Urinary bladder (tissue), 4 donors: ENCODE results near the gene GMPR. TPM values are rescaled to one million over a fixed set of nuclear protein-coding genes. Genes with fewer than 3 reads are reported as not detected.
A peak's percentile ranks its signal among the peaks of the same experiment; 100 is the strongest.

Experiments used
- DNase-seq: peaks from one replicate; pipeline ENCODE4 v3.0.0-alpha.2; 2015; ENCODE audit errors: extremely low spot score
- H3K27ac ChIP-seq: one replicate; pipeline ENCODE4 v1.5.1; 2013; ENCODE audit warnings: low read depth, mild to moderate bottlenecking, moderate library complexity
- H3K36me3 ChIP-seq: one replicate; pipeline ENCODE4 v1.6.1; 2013; ENCODE audit warnings: mild to moderate bottlenecking, moderate library complexity; ENCODE audit not compliant: insufficient read depth
- H3K4me1 ChIP-seq: one replicate; pipeline ENCODE4 v1.6.1; 2013; ENCODE audit warnings: mild to moderate bottlenecking, moderate library complexity; ENCODE audit not compliant: insufficient read depth
- H3K4me3 ChIP-seq: one replicate; pipeline ENCODE4 v1.5.1; 2013; ENCODE audit warnings: low read depth, low read length
- WGBS: extraction: QIAGEN DNeasy Blood & Tissue Kit; methylation state at CpG from one replicate; pipeline ENCODE4 v1.1.7; 2013; 5-methylcytosine and 5-hydroxymethylcytosine counted together
- polyA plus RNA-seq: library from polyadenylated mRNA; stranded (reverse); fragments of 200-250 nt; gene quantifications from one replicate; pipeline ENCODE4 v1.2.3, GENCODE V29; 2013
- total RNA-seq: library from RNA; depleted of rRNA; stranded (reverse); fragments of >200 nt; gene quantifications from one replicate; pipeline ENCODE4 v1.2.3, GENCODE V29; 2014
- donor health status: healthy with polysubstance abuse.
- donor health status: healthy.

Gene GMPR
- total and polyA plus RNA-seq, 2 donors, result 4.5 to 5.4 TPM

- H3K4me3 ChIP-seq, result no peak overlapping the region
- no peaks in the 10 kb centered on the region for H3K4me1 ChIP-seq
Measured at GRCh38 chr6:16318953-16319720, 80.8 kb downstream of the GMPR start.

GRCh38 chr6:16319813-16320532 is 81.6 kb downstream of the GMPR start:
- DNase-seq, result peak; percentile 47
- Histone ChIP-seq H3K4me1 (no peaks in the 10 kb centered on the region), H3K4me3 (no peak overlapping the region), H3K36me3 (no peaks in the 10 kb centered on the region), H3K27ac (peak overlapping the region; percentile 53)
- 12% methylated on average over 16 of the region's 16 CpGs for WGBS

More at GRCh38 chr6:16318953-16319720, 80.8 kb downstream of the GMPR start:
- no peak for DNase-seq
- WGBS, result 97% methylated on average over 8 of the region's 8 CpGs
- H3K36me3 ChIP-seq, result no peaks in the 10 kb centered on the region
- peak overlapping the region; percentile 12 for H3K27ac ChIP-seq

GRCh38 chr6:16320533-16321340 is 82.3 kb downstream of the GMPR start:
- Histone ChIP-seq H3K36me3 (no peaks in the 10 kb centered on the region), H3K27ac (peak overlapping the region; percentile 53), H3K4me3 (no peak overlapping the region), H3K4me1 (no peaks in the 10 kb centered on the region)
- WGBS, result 66% methylated on average over 21 of the region's 21 CpGs
- DNase-seq, result no peak

- Histone ChIP-seq H3K36me3 (no peaks in the 10 kb centered on the region), H3K4me1 (no peaks in the 10 kb centered on the region), H3K4me3 (no peak overlapping the region), H3K27ac (no peak overlapping the region)
- no peak for DNase-seq
- 88% methylated on average over 7 of the region's 7 CpGs for WGBS
Measured at GRCh38 chr6:16321341-16321710, 82.9 kb downstream of the GMPR start.

- no peak for DNase-seq
- no peak overlapping the region for H3K27ac ChIP-seq
- H3K4me1 ChIP-seq, result no peaks in the 10 kb centered on the region
Measured at GRCh38 chr6:16321826-16322225, 83.4 kb downstream of the GMPR start.

GRCh38 chr6:16322666-16323312 is 84.4 kb downstream of the GMPR start:
- Histone ChIP-seq H3K27ac (no peak overlapping the region), H3K4me3 (no peak overlapping the region), H3K4me1 (no peaks in the 10 kb centered on the region), H3K36me3 (peaks cover 3% of the 10 kb centered on the region)
- 43% methylated on average over 11 of the region's 11 CpGs for WGBS
- DNase-seq, result no peak

More at GRCh38 chr6:16321826-16322225, 83.4 kb downstream of the GMPR start:
- WGBS, result 79% methylated on average over 11 of the region's 11 CpGs
- Histone ChIP-seq H3K36me3 (no peaks in the 10 kb centered on the region), H3K4me3 (no peak overlapping the region)

GRCh38 chr6:16324184-16324583 is 85.8 kb downstream of the GMPR start:
- DNase-seq, result no peak
- H3K4me1 ChIP-seq, result no peaks in the 10 kb centered on the region

GRCh38 chr6:16324606-16325225 is 86.3 kb downstream of the GMPR start:
- H3K27ac ChIP-seq, result no peak overlapping the region
- WGBS, result 90% methylated on average over 7 of the region's 7 CpGs
- no peaks in the 10 kb centered on the region for H3K4me1 ChIP-seq
- H3K36me3 ChIP-seq, result peaks cover 3% of the 10 kb centered on the region
- no peak for DNase-seq
- no peak overlapping the region for H3K4me3 ChIP-seq

More at GRCh38 chr6:16324184-16324583, 85.8 kb downstream of the GMPR start:
- Histone ChIP-seq H3K27ac (no peak overlapping the region), H3K4me3 (no peak overlapping the region), H3K36me3 (peaks cover 3% of the 10 kb centered on the region)
- WGBS, result 97% methylated on average over 2 of the region's 2 CpGs

- no peak for DNase-seq
- 97% methylated on average over 22 of the region's 22 CpGs for WGBS
- Histone ChIP-seq H3K4me3 (no peak overlapping the region), H3K4me1 (no peaks in the 10 kb centered on the region), H3K27ac (no peak overlapping the region), H3K36me3 (peaks cover 3% of the 10 kb centered on the region)
Measured at GRCh38 chr6:16326531-16326930, 88.1 kb downstream of the GMPR start.

GRCh38 chr6:16326971-16327776 is 88.8 kb downstream of the GMPR start:
- H3K36me3 ChIP-seq, result peaks cover 3% of the 10 kb centered on the region
- no peak overlapping the region for H3K27ac ChIP-seq
- 92% methylated on average over 43 of the region's 43 CpGs for WGBS
- DNase-seq, result no peak
- H3K4me1 ChIP-seq, result no peaks in the 10 kb centered on the region
- no peak overlapping the region for H3K4me3 ChIP-seq

- Histone ChIP-seq H3K27ac (no peak overlapping the region), H3K4me1 (no peaks in the 10 kb centered on the region), H3K36me3 (peaks cover 3% of the 10 kb centered on the region), H3K4me3 (no peak overlapping the region)
- WGBS, result 94% methylated on average over 34 of the region's 34 CpGs
- DNase-seq, result no peak
Measured at GRCh38 chr6:16327777-16328325, 89.5 kb downstream of the GMPR start.

- Histone ChIP-seq H3K27ac (no peak overlapping the region), H3K36me3 (peaks cover 3% of the 10 kb centered on the region), H3K4me1 (no peaks in the 10 kb centered on the region), H3K4me3 (no peak overlapping the region)
- DNase-seq, result no peak
- 76% methylated on average over 6 of the region's 6 CpGs for WGBS
Measured at GRCh38 chr6:16329233-16329632, 90.8 kb downstream of the GMPR start.
